ENCODE data around the gene METTL25B.

The METTL25B gene

GRCh38 chr1:156768610-156769295 is 40.5 kb downstream of the METTL25B start:
- DNase-seq (ENCODE audit: low spot score): no peak

- DNase-seq (ENCODE audit: low spot score): no peak
These were observed 44.0 kb downstream of the METTL25B start for GRCh38 chr1:156772222-156772621.

GRCh38 chr1:156772728-156773497 is 44.6 kb downstream of the METTL25B start:
- DNase-seq (ENCODE audit: low spot score): no peak

- no peak for DNase-seq (ENCODE audit: low spot score)
These were observed 45.3 kb downstream of the METTL25B start for GRCh38 chr1:156773607-156774006.

GRCh38 chr1:156775799-156776198 is 47.5 kb downstream of the METTL25B start:
- DNase-seq (ENCODE audit: low spot score): no peak

GRCh38 chr1:156776942-156777341 is 48.7 kb downstream of the METTL25B start:
- no peak for DNase-seq (ENCODE audit: low spot score)

- DNase-seq (ENCODE audit: low spot score): no peak
These were observed 49.3 kb downstream of the METTL25B start for GRCh38 chr1:156777573-156777972.

- peak; percentile 57 for DNase-seq (ENCODE audit: low spot score)
These were observed 53.4 kb downstream of the METTL25B start for GRCh38 chr1:156781585-156782186.

- no peak for DNase-seq (ENCODE audit: low spot score)
These were observed 57.2 kb downstream of the METTL25B start for GRCh38 chr1:156785458-156785857.

All from AG20443 (cell line).